HG03095 (cell line): ENCODE data around the gene FRMD6.

ENCODE experiments used
- ATAC-seq: cut with Tn5 transposase; IDR thresholded peaks from one replicate; pipeline ENCODE4 v1.9.1; 2021; ENCODE audit warnings: moderate library complexity; ENCODE audit not compliant: unreplicated experiment

FRMD6 gene

GRCh38 chr14:51651388-51652167 is at the start of gene FRMD6:
TSS of gene FRMD6 (plus strand) at chr14:51651910. CDS start at chr14:51689837, 37,927 bp downstream.
- peak; percentile 68 for ATAC-seq

GRCh38 chr14:51602310-51602709 is 49.4 kb upstream of the FRMD6 start:
- ATAC-seq: no peak

GRCh38 chr14:51603495-51603894 is 48.2 kb upstream of the FRMD6 start:
- no peak for ATAC-seq

- ATAC-seq: no peak
These were observed 47.6 kb upstream of the FRMD6 start for GRCh38 chr14:51604073-51604472.

- no peak for ATAC-seq
These were observed 46.1 kb upstream of the FRMD6 start for GRCh38 chr14:51605575-51605974.

GRCh38 chr14:51607711-51608110 is 44.0 kb upstream of the FRMD6 start:
- no peak for ATAC-seq

GRCh38 chr14:51609251-51609954 is 42.3 kb upstream of the FRMD6 start:
- no peak for ATAC-seq

- ATAC-seq: peak; percentile 81
These were observed 41.8 kb upstream of the FRMD6 start for GRCh38 chr14:51609955-51610283.

GRCh38 chr14:51610771-51611170 is 40.9 kb upstream of the FRMD6 start:
- no peak for ATAC-seq

GRCh38 chr14:51612449-51612848 is 39.3 kb upstream of the FRMD6 start:
- ATAC-seq: no peak

GRCh38 chr14:51613416-51613815 is 38.3 kb upstream of the FRMD6 start:
- ATAC-seq: no peak

GRCh38 chr14:51614707-51615106 is 37.0 kb upstream of the FRMD6 start:
- ATAC-seq: no peak

GRCh38 chr14:51616256-51616655 is 35.5 kb upstream of the FRMD6 start:
- ATAC-seq: no peak

- ATAC-seq: no peak
These were observed 34.8 kb upstream of the FRMD6 start for GRCh38 chr14:51616724-51617409.

- ATAC-seq: no peak
These were observed 32.1 kb upstream of the FRMD6 start for GRCh38 chr14:51619561-51619960.

- ATAC-seq: no peak
These were observed 31.7 kb upstream of the FRMD6 start for GRCh38 chr14:51620056-51620455.

GRCh38 chr14:51621654-51622053 is 30.1 kb upstream of the FRMD6 start:
- no peak for ATAC-seq

- no peak for ATAC-seq
These were observed 29.3 kb upstream of the FRMD6 start for GRCh38 chr14:51622376-51622775.

GRCh38 chr14:51624955-51625569 is 26.6 kb upstream of the FRMD6 start:
- ATAC-seq: no peak

GRCh38 chr14:51626185-51626584 is 25.5 kb upstream of the FRMD6 start:
- ATAC-seq: no peak

GRCh38 chr14:51626788-51627187 is 24.9 kb upstream of the FRMD6 start:
- no peak for ATAC-seq
